Left renal cortex interstitium (tissue), 4 donors: ENCODE results near the gene MED25. TPM values are rescaled to one million over a fixed set of nuclear protein-coding genes. Genes with fewer than 3 reads are reported as not detected.
A peak's percentile ranks its signal among the peaks of the same experiment; 100 is the strongest.

Experiments used
- DNase-seq, 4 donors: peaks; one replicate each; pipeline ENCODE4 v3.0.0-alpha.2; 2013; ENCODE audit warnings: low read depth in 4 of 4, low spot score in 2 of 4, missing footprints in 1 of 4
- polyA plus RNA-seq, 4 donors: library from polyadenylated mRNA; unstranded; fragments of 120-200 nt; gene quantifications; one replicate each; pipeline ENCODE4 v1.2.1, GENCODE V29; 2013; ENCODE audit not compliant: insufficient read length in 4 of 4

Gene MED25
- polyA plus RNA-seq, 4 donors, result 52.5 to 80.8 (median 67.4) TPM

- no peak for DNase-seq
Measured at GRCh38 chr19:49839713-49840112, 21.6 kb downstream of the MED25 start.

GRCh38 chr19:49840321-49840720, 22.2 kb downstream of the MED25 start:
- no peak for DNase-seq

- DNase-seq, result no peak
Measured at GRCh38 chr19:49840736-49841249, 22.7 kb downstream of the MED25 start.

GRCh38 chr19:49843265-49843664, 25.2 kb downstream of the MED25 start:
- DNase-seq, result no peak

- no peak for DNase-seq
Measured at GRCh38 chr19:49844138-49845095, 26.3 kb downstream of the MED25 start.

- no peak for DNase-seq
Measured at GRCh38 chr19:49845414-49845813, 27.3 kb downstream of the MED25 start.

- no peak for DNase-seq
Measured at GRCh38 chr19:49846408-49846807, 28.3 kb downstream of the MED25 start.

- no peak for DNase-seq
Measured at GRCh38 chr19:49847731-49848696, 29.9 kb downstream of the MED25 start.

- no peak for DNase-seq
Measured at GRCh38 chr19:49848938-49849337, 30.8 kb downstream of the MED25 start.

- no peak for DNase-seq
Measured at GRCh38 chr19:49849433-49850220, 31.5 kb downstream of the MED25 start.

GRCh38 chr19:49850221-49850486, 32.1 kb downstream of the MED25 start:
- no peak for DNase-seq

- DNase-seq, result peak; percentile 79 to 87 (median 82)
Measured at GRCh38 chr19:49850487-49851342, 32.6 kb downstream of the MED25 start, which contains the start of gene PTOV1. Gene PTOV1, plus strand, starts transcription at chr19:49851159.

- DNase-seq, result peak in 1 of 4 donors; percentile 31
Measured at GRCh38 chr19:49851456-49852259, 33.6 kb downstream of the MED25 start.

- DNase-seq, result no peak
Measured at GRCh38 chr19:49852631-49853126, 34.6 kb downstream of the MED25 start.

GRCh38 chr19:49853852-49854377, 35.8 kb downstream of the MED25 start:
- DNase-seq, result no peak

- no peak for DNase-seq
Measured at GRCh38 chr19:49854378-49855263, 36.5 kb downstream of the MED25 start.

GRCh38 chr19:49855277-49855675, 37.2 kb downstream of the MED25 start:
- no peak for DNase-seq
